ENCODE data around the gene RFX7. TPM values are rescaled to one million over a fixed set of nuclear protein-coding genes. Genes with fewer than 3 reads are reported as not detected.

Gene RFX7
- total RNA-seq, 1 donor from 2014 or later: 17.2 TPM

- Histone ChIP-seq H3K9me3 (no peaks in the 10 kb centered on the region), H3K4me1 (peaks cover 18% of the 10 kb centered on the region), H3K36me3 (no peaks in the 10 kb centered on the region), H3K27me3 (ENCODE audit: low read depth) (no peaks in the 10 kb centered on the region), H3K4me3 (no peak overlapping the region), H3K27ac (no peak overlapping the region)
- ATAC-seq (no peak), DNase-seq (no peak)
- intact Hi-C loops (cut with DNase I): loop anchor here (10.0 kb wide), 1 partner anchor 178 kb away; no protein-coding TSS in a partner anchor
- TF ChIP-seq CTCF (IDR thresholded peaks at IDR 0.05): no peak
Measured at GRCh38 chr15:56247266-56247665, 3.6 kb upstream of the RFX7 start.

DNA sequence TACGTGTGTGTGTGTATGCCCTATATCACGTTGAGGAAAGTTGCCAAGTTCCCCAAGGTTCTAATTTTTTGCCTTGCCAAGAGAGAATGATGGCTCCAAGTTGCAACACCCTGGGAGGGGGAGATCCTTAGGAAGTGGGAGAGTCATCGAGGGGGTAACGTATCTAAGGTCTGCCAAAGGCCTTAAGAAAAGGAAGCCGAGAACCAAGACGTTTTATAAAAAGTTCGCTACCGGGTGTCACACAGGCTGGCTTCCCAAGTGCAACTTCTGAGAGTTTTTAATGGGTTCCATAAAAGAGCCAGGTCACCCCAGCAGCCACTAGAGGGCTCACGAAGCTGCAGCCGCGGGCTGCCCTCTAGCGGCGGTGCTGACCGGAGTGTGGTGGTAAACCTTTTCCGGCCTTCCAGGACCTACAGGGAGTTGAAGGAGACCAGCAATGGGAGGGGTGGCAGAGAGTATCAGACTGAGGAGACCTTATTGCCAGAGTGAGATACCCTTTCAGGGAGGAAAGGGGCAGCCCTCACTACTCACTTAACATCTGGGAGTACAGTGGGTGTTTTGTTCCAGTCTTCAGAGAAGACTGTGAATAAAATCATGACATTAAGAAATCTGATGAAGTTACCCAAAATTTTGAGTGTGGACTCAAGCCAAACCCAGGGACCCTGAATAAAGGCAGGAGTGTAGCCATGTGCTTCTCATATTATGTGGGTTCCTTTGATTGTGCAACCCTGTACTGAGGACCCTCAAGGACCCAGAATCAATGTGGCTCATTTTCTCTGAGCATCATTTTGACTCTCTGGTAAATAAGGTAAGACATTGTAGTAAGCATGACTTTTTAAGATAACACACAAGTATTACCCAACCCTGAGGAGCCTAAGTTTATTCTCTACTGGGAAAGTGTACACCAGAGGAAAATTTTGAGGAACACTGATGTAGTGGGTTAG lies 2.5 kb upstream of the RFX7 start:
- DNase-seq (peak; percentile 93), ATAC-seq (peak; percentile 85 to 94)
- peak; percentile 100 for TF ChIP-seq CTCF (IDR thresholded peaks at IDR 0.05)
- Histone ChIP-seq H3K27me3 (ENCODE audit: low read depth) (no peaks in the 10 kb centered on the region), H3K9me3 (no peaks in the 10 kb centered on the region), H3K4me1 (peaks cover 30% of the 10 kb centered on the region), H3K4me3 (peak overlapping the region; percentile 42), H3K27ac (peak overlapping the region; percentile 52), H3K36me3 (no peaks in the 10 kb centered on the region)
- intact Hi-C loops (cut with DNase I): loop anchor here (10.0 kb wide), 1 partner anchor 179 kb away; no protein-coding TSS in a partner anchor

DNA sequence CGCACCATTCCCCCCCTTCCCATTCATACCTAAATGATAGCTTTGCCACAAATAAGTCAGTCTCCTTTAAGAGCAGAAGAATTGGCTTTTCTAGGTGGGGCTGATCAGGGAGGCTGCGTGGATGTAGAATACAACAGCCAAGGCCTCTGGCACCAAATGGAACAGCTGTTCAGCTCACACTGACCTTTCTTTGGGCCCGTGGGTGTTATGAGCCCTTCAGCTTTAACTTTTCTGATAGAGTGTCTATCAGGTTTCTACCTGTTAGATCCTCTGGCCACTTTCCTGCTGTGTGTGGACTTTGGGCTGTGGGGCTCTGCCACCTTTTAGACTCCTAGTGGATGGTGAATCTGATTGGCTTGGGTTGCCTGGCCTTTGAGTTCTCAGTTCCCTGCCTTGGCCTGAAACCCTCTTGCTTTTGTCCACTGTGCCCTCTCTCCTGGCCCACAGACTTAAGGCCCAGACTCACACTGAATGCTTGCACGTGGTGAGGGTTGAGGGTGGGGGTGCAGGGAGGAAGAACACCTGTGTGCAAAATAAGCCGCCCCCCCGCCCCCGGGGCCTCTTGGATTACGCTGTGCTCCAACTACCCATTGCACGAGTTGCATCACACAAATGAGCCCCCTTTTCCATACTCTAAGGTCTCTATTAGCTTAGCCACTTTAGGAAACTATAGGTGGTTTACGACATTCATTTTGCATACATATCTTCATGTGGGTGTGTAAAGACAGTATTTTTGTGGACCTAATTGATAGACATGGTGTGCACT lies 1.3 kb upstream of the RFX7 start:
- intact Hi-C loops (cut with DNase I): loop anchor here (10.0 kb wide), 1 partner anchor 180 kb away; no protein-coding TSS in a partner anchor
- ATAC-seq (no peak), DNase-seq (peak; percentile 42)
- no peaks in the 10 kb centered on the region for H3K9me3 ChIP-seq
- no peaks in the 10 kb centered on the region for H3K36me3 ChIP-seq
- H3K4me1 ChIP-seq: peaks cover 32% of the 10 kb centered on the region
- peak overlapping the region; percentile 83 for H3K27ac ChIP-seq
- peak overlapping the region; percentile 68 for H3K4me3 ChIP-seq
- no peak for TF ChIP-seq CTCF (IDR thresholded peaks at IDR 0.05)
- no peaks in the 10 kb centered on the region for H3K27me3 ChIP-seq (ENCODE audit: low read depth)

DNA sequence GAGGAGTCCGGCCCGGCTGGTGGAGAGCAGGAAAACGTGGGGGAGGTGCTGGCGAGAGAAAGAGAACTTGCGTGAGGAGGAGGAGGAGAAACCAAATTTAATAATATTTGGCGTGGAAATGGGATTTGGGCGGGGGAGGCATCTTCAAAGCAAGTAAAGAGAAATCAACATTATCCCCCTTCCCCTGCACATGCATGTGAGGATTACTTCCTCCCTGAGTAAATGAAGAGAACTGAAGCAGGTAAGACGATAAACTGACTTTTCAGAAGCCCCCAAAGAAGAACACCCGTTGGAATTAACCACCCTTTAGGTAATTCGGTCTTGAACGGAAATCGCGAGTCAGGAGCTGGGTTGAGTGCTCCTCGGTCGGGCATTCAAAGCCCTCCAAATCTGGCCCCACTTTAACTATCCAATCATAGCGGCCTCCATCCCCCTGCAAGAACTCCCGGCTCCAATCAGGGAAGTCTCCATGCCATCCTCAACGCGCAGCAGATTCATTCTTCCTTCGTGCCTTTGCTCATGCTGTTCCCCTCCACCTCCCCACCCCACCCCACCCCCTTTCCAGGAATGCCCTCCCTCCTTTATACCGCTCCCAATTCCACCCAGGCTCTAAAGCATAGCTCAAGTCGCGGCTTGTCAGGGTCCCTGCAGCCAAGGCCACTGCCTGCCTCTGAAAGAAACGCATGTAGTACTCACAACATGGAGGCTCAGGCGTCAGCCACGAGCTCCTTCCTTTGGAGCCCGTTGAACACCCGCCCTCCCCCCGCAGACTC lies 545 bp upstream of the RFX7 start:
- peak; percentile 49 for DNase-seq
- Histone ChIP-seq H3K9me3 (no peaks in the 10 kb centered on the region), H3K4me3 (peak overlapping the region; percentile 68), H3K4me1 (peaks cover 32% of the 10 kb centered on the region), H3K27me3 (ENCODE audit: low read depth) (no peaks in the 10 kb centered on the region), H3K36me3 (no peaks in the 10 kb centered on the region), H3K27ac (peak overlapping the region; percentile 83)
- intact Hi-C loops (cut with DNase I): loop anchor here (10.0 kb wide), 1 partner anchor 181 kb away; no protein-coding TSS in a partner anchor
- TF ChIP-seq CTCF (IDR thresholded peaks at IDR 0.05): no peak
- peak; percentile 61 to 66 for ATAC-seq

Measured in lower lobe of right lung (tissue), 2 donors.